Measurements from ENCODE around the gene HPRT1.

DNA sequence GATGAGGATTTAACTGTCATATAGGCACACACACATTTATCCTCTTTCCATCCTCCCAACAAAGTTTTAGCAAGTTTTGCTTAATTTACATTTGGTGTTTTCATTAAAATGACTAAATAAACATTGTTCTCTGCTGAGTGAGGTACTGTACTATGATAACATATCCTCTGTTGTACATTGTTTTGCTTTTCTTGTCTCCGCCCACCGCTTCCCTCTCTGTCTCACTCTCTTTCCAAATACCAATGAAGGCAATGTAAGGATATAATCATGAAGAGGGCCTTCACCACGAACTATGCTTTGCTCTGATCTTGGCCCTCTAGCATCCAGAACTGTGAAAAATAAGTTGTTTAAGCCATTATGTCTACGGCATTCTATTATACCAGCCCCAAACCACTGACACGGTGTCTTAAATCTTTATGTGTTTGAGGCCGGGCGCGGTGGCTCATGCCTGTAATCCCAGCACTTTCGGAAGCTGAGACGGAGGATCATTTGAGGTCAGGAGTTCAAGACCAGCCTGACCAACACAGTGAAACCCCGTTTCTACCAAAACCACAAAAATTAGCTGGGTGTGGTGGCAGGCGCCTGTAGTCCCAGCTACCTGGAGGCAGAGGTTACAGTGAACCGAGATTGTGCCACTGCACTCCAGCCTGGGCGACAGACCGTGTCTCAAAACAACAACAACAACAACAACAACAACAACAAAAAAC, 65.3 kb downstream of the HPRT1 start:
- TF ChIP-seq, protein P1, sequence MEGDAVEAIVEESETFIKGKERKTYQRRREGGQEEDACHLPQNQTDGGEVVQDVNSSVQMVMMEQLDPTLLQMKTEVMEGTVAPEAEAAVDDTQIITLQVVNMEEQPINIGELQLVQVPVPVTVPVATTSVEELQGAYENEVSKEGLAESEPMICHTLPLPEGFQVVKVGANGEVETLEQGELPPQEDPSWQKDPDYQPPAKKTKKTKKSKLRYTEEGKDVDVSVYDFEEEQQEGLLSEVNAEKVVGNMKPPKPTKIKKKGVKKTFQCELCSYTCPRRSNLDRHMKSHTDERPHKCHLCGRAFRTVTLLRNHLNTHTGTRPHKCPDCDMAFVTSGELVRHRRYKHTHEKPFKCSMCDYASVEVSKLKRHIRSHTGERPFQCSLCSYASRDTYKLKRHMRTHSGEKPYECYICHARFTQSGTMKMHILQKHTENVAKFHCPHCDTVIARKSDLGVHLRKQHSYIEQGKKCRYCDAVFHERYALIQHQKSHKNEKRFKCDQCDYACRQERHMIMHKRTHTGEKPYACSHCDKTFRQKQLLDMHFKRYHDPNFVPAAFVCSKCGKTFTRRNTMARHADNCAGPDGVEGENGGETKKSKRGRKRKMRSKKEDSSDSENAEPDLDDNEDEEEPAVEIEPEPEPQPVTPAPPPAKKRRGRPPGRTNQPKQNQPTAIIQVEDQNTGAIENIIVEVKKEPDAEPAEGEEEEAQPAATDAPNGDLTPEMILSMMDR (IDR thresholded peaks at IDR 0.05 in 4 of 5, conservative IDR thresholded peaks at IDR 0.05 in 1 of 5), result no peak
- no peak for TF ChIP-seq POLR2A (IDR thresholded peaks at IDR 0.05)
